HS-5 (cell line): Measurements from ENCODE around the gene ADAM19.

Experiments
- DNase-seq: peaks from one replicate; pipeline ENCODE4 v3.0.0-alpha.2; 2012; ENCODE audit warnings: low read depth

Gene ADAM19

GRCh38 chr5:157542282-157543000 is 33.1 kb downstream of the ADAM19 start:
- no peak for DNase-seq

DNA sequence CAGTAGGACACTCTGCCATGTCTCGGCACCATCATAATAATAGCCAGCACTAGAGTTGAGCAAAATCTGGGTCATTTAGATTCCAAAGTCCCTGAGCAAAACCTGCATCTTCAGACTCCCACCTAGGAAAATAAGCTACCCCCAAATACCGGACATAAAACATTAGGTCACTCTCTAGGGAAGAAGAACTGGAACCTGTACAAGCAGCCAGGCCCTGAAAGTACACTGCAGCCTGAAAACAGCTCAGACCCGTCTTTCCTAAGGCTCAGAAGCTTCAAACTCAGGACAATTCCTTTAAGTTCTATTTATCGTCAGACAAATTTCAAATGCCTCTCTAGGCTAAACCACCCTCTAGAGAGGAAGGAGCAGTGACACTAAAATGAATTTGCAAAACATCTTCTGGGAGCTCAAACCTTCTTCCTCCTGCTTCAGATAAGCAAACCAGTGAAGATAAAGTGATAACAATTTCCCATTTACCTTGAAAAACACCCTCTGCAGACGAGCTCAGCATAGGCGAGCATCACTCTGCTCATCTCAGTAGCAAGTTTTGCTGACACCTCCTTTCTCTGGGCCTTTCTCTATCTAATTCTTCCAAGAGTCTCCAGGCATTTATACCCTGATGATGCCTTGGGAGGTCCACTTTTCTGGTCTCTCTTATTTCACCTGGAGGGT is 34.0 kb downstream of the ADAM19 start:
- no peak for DNase-seq

DNA sequence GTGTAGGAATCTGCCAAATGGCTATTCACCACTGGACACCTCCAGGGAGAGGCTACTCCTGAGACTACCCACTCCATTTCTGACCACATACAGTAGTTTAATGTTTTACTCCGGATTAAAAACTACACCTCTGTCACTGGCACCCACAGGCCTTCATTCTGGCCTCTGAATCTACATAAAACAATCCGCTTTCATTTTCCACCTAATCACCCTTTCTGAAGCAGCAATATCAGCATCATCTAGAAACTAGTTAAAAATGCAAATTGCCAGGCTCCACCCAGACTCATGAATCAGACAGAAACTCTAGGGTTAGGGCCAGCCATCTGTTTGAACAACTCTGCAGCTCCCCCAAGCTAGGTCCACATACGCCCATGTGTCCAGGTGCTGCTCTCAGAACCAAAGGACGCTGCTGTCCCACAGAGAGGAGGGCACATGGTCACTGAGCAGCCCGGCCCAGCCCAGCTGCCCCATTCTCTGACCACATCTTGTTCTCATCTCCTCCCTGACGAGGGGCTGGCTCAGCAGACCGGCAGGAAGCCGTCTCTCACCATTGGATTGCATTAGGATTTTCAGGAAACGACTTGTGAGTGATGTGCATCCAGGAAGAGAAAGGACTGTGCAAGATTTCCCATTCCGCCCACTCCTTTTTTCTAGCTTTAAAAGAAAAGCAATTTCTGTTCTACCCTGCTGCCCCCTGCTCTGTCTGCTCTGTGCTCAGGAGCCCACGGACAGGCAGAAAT is 34.7 kb downstream of the ADAM19 start:
- DNase-seq, result no peak

DNA sequence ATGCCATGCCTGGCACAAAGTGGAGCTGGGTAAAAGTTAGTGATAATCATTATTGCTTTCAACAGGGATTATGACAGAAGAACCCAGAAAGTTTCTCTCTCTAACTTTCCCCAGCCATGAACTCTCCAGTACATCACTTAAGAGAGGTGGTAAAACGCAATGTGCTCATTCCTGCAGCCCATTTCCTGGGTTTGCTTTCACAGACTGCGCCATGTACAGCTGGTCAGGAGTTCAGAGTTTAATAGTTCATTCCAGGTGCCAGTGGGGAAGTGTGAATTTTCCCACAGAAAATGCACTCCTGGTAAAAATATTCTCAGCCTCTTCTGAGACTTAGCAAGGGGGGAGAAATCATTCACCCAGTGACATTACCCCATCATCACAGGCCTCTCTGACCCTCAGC is 35.5 kb downstream of the ADAM19 start:
- DNase-seq, result no peak

GRCh38 chr5:157539503-157540022 is 36.0 kb downstream of the ADAM19 start:
- no peak for DNase-seq

DNA sequence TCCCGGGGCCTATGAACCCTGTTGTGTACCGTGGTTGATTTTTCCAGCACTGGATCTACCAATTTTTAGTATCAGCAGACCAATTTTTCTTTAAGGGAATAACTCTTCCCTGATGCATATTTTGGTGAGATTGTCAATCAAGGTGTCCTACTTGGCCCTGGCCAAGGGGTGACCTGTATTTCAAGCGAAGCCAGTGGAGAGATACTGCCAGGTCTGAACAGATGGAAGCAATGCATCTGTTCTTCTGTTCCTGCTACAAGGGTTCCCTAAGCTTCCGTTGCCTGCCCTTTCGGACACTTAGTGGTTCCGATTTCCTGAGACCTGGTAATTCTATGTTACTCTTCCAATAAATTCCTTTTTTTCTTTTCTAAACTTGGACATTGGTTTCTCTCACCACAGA is 37.3 kb downstream of the ADAM19 start:
- DNase-seq, result no peak

- DNase-seq, result no peak
These were observed 40.3 kb downstream of the ADAM19 start for GRCh38 chr5:157535042-157535865.

- DNase-seq, result no peak
These were observed 42.5 kb downstream of the ADAM19 start for GRCh38 chr5:157533011-157533481.

DNA sequence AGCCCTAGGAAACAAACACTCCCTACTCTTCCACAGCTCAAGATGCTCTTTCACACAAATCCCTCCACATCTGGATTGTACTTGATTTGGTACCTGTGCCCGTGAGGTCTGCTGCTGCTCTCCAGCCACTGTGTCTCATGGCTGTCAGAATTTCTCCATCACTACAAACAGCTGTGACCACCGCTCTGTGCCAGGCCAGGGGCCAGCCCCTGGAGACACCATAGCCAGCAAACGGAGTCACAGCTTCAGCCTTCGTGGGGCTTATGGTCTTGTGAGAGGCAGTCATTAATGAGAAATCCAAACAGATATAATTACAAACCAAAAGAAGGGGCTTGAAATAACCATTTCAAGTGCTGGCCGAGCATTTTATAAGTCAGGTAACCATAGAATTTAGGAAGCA is 43.6 kb downstream of the ADAM19 start:
- no peak for DNase-seq

- DNase-seq, result no peak
These were observed 45.2 kb downstream of the ADAM19 start for GRCh38 chr5:157530226-157530972.

DNA sequence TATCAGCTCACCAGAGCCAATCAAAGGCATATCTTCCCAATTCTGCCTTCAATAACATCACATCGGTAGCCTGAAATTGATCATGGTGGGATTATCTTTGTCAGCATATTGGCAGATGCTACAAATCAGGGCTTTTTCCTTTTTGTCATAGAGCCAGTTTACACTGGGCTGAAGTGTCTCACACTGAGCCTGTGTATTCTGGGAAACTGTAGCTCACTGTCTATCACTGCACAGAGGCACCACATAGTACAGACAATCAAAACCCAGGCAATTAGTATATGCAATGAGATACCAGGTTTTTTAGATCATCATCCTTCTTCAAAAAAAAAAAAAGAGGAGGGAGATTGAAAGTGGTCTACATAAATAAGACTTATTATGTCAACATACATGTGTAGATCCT is 46.6 kb downstream of the ADAM19 start:
- DNase-seq, result no peak

- no peak for DNase-seq
These were observed 47.4 kb downstream of the ADAM19 start for GRCh38 chr5:157528036-157528632.

GRCh38 chr5:157524887-157525286 is 50.7 kb downstream of the ADAM19 start:
- DNase-seq, result no peak

DNA sequence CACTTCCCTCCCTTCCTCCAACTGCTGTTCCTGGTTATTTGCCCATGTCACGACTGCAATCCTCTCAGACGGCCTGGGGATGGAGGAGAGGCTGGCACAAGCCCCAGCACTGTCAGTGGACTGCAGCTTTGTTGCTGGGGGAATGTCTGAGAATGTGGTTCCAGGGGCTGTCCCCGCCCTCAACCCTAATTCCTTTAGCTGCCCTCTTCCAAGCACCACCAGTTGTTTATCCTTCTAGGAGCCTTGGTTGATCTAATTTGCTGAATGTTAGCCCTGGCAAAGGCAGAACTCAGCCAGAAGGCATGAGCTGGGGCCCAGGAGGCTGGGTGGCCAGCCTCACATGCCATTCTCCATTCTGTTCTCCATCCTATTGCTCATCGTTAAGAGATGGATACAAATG is 51.6 kb downstream of the ADAM19 start:
- no peak for DNase-seq

GRCh38 chr5:157521704-157522029 is 53.9 kb downstream of the ADAM19 start:
- no peak for DNase-seq

- DNase-seq, result no peak
These were observed 54.5 kb downstream of the ADAM19 start for GRCh38 chr5:157520911-157521703.

DNA sequence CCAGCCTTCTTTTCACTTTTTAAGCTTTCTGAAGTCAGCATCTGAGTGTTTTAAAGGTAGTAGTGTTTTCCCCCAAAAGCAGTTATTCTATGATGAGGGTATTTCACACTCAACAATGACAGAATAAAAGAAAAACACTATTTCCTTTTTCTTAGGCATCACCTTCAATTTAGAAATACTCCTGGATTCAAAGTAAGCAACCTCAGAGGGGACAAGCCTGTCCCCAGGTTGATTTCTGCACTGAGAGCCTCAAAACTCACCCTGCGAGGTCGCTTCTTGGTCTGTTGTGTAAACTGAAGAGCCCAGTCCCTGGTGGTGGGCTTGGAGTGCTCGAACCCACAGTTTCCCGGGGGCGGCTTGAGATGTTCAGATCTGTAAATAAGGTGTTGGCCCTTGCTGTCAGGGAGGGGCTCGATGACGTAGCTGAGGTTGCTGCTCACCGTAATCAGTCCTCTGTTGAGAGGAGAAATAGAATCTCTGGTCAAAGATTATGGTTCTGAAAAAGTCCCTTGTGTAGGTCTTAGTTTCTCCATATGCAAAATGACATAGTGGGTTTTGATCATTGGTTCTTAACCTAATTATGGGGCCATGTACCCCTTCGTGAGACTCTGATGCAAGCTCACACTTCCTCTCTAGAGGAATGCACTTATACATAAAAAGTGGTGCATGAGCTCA is 55.9 kb downstream of the ADAM19 start:
- DNase-seq, result no peak

GRCh38 chr5:157518963-157519362 is 56.6 kb downstream of the ADAM19 start:
- no peak for DNase-seq

GRCh38 chr5:157516626-157517325 is 58.8 kb downstream of the ADAM19 start:
- peak; percentile 63 for DNase-seq
